Head of caudate nucleus (tissue), 42 donors: Measurements from ENCODE around the gene CUZD1.
"Not testable (repeated sequence)": the region's sequence is repeated elsewhere in the genome, so short reads cannot be mapped to it uniquely, and the experiment has no call there.

Source experiments
- DNase-seq, 42 donors: peaks; one replicate each; pipeline versions ENCODE4 v3.0.0 to v3.0.0-alpha.2; 2020 to 2021; ENCODE audit warnings: mixed read lengths in 7 of 42
- intact Hi-C: fragments of 100-400 bp; cut with DNase I; formaldehyde crosslinking; loops from one replicate; pipeline ENCODE4 v1.15.0; 2022

The CUZD1 gene

GRCh38 chr10:122845783-122846332 is at the start of gene CUZD1:
Gene CUZD1 (minus strand): TSS chr10:122845857. CDS start chr10:122845843, 14 bp downstream.
- intact Hi-C loops: no loop called here
- no peak for DNase-seq

GRCh38 chr10:122894261-122894944 is 48.7 kb upstream of the CUZD1 start:
- DNase-seq: no peak
- intact Hi-C loops: no loop called here

- intact Hi-C loops: no loop called here
- DNase-seq: no peak
Observed at GRCh38 chr10:122884166-122884565, 38.5 kb upstream of the CUZD1 start.

- DNase-seq: no peak
Observed at GRCh38 chr10:122882766-122883165, 37.1 kb upstream of the CUZD1 start.

GRCh38 chr10:122879339-122880273 is 33.9 kb upstream of the CUZD1 start, which contains the start of gene FAM24B:
Gene FAM24B (minus strand): TSS chr10:122879581. CDS start chr10:122850515, 29,066 bp downstream.
- peak; percentile 82 to 97 (median 93) for DNase-seq
- intact Hi-C loops: no loop called here

More at GRCh38 chr10:122882766-122883165, 37.1 kb upstream of the CUZD1 start:
- intact Hi-C loops: no loop called here

- DNase-seq: peak in 3 of 42 donors; percentile 2 to 33 (median 18)
- intact Hi-C loops: no loop called here
Observed at GRCh38 chr10:122878799-122879338, 33.2 kb upstream of the CUZD1 start.

GRCh38 chr10:122877264-122877663 is 31.6 kb upstream of the CUZD1 start:
- DNase-seq: no peak
- intact Hi-C loops: no loop called here

- intact Hi-C loops: no loop called here
Observed at GRCh38 chr10:122876467-122876855, 30.8 kb upstream of the CUZD1 start.

GRCh38 chr10:122875843-122876466 is 30.3 kb upstream of the CUZD1 start:
- intact Hi-C loops: no loop called here
- DNase-seq: no peak

More at GRCh38 chr10:122876467-122876855, 30.8 kb upstream of the CUZD1 start:
- DNase-seq: no peak

GRCh38 chr10:122871947-122872346 is 26.3 kb upstream of the CUZD1 start:
- intact Hi-C loops: not testable (repeated sequence)

GRCh38 chr10:122868768-122869167 is 23.1 kb upstream of the CUZD1 start:
- DNase-seq, intact Hi-C loops: not testable (repeated sequence)

More at GRCh38 chr10:122871947-122872346, 26.3 kb upstream of the CUZD1 start:
- DNase-seq: not testable (repeated sequence)

GRCh38 chr10:122866757-122867482 is 21.3 kb upstream of the CUZD1 start:
- intact Hi-C loops, DNase-seq: not testable (repeated sequence)

GRCh38 chr10:122864901-122865300 is 19.2 kb upstream of the CUZD1 start:
- intact Hi-C loops: no loop called here
- no peak for DNase-seq

- no peak for DNase-seq
- intact Hi-C loops: no loop called here
Observed at GRCh38 chr10:122864194-122864592, 18.5 kb upstream of the CUZD1 start.

- no peak for DNase-seq
- intact Hi-C loops: no loop called here
Observed at GRCh38 chr10:122863216-122864193, 17.8 kb upstream of the CUZD1 start.

- DNase-seq: no peak
- intact Hi-C loops: no loop called here
Observed at GRCh38 chr10:122861711-122862161, 16.1 kb upstream of the CUZD1 start.

- DNase-seq: no peak
- intact Hi-C loops: no loop called here
Observed at GRCh38 chr10:122859527-122859926, 13.9 kb upstream of the CUZD1 start.
